AG09309 (cell line): Measurements from ENCODE around the gene TLN1.

ENCODE experiments used
- DNase-seq: peaks from one replicate; pipeline ENCODE4 v3.0.0-alpha.2; 2010; ENCODE audit warnings: low read depth
- H3K4me3 ChIP-seq: 2 replicates; pipeline ENCODE4 v1.5.1; 2011; ENCODE audit warnings: mild to moderate bottlenecking, low read depth, low read length, moderate library complexity; ENCODE audit not compliant: control insufficient read depth
- CTCF ChIP-seq: IDR thresholded peaks from 2 replicates; pipeline ENCODE4 v1.5.1; 2011; ENCODE audit warnings: mild to moderate bottlenecking, low read depth, low read length, inconsistent platforms; ENCODE audit not compliant: insufficient read depth, control insufficient read depth; ENCODE audit errors: missing control alignments

TLN1 gene

GRCh38 chr9:35748242-35748857 is 16.4 kb upstream of the TLN1 start:
- peak overlapping the region; percentile 99 for H3K4me3 ChIP-seq
- DNase-seq, result no peak
- TF ChIP-seq CTCF, result no peak

GRCh38 chr9:35746583-35746982 is 14.6 kb upstream of the TLN1 start:
- DNase-seq, result no peak
- peak overlapping the region; percentile 99 for H3K4me3 ChIP-seq
- TF ChIP-seq CTCF, result no peak

- no peak for TF ChIP-seq CTCF
- H3K4me3 ChIP-seq, result no peak overlapping the region
- DNase-seq, result no peak
Observed at GRCh38 chr9:35745569-35745968, 13.6 kb upstream of the TLN1 start.

GRCh38 chr9:35743880-35744518 is 12.0 kb upstream of the TLN1 start:
- no peak overlapping the region for H3K4me3 ChIP-seq
- DNase-seq, result no peak
- no peak for TF ChIP-seq CTCF

GRCh38 chr9:35743452-35743851 is 11.5 kb upstream of the TLN1 start:
- DNase-seq, result no peak
- TF ChIP-seq CTCF, result no peak
- no peak overlapping the region for H3K4me3 ChIP-seq

- no peak overlapping the region for H3K4me3 ChIP-seq
- no peak for DNase-seq
- no peak for TF ChIP-seq CTCF
Observed at GRCh38 chr9:35741740-35742139, 9.7 kb upstream of the TLN1 start.
